Measurements from ENCODE around the gene PHEX. TPM values are rescaled to one million over a fixed set of nuclear protein-coding genes. Genes with fewer than 3 reads are reported as not detected.

PHEX gene
- total and polyA plus RNA-seq, 7 donors = 0.16 to 0.83 (median 0.71) TPM; not detected in 2

DNA sequence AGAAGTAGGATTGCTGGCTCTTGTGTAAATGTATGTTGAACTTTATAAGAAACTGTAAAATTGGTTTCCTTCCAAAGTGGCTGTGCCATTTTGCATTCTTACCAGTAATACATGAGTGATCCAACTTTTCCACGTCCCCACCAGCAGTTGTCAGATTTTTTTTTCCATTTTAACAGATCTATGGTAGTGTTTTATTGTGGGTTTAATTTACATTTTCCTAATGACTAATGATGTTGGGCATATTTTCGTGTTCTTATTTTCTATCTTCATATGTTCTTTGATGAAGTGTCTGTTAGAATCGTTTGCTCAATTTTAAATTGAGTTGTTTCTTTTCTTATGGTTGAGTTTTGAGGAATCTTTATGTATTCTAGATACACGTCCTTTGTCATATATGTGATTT, 56.2 kb downstream of the PHEX start:
- TF ChIP-seq, protein P1, sequence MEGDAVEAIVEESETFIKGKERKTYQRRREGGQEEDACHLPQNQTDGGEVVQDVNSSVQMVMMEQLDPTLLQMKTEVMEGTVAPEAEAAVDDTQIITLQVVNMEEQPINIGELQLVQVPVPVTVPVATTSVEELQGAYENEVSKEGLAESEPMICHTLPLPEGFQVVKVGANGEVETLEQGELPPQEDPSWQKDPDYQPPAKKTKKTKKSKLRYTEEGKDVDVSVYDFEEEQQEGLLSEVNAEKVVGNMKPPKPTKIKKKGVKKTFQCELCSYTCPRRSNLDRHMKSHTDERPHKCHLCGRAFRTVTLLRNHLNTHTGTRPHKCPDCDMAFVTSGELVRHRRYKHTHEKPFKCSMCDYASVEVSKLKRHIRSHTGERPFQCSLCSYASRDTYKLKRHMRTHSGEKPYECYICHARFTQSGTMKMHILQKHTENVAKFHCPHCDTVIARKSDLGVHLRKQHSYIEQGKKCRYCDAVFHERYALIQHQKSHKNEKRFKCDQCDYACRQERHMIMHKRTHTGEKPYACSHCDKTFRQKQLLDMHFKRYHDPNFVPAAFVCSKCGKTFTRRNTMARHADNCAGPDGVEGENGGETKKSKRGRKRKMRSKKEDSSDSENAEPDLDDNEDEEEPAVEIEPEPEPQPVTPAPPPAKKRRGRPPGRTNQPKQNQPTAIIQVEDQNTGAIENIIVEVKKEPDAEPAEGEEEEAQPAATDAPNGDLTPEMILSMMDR (IDR thresholded peaks at IDR 0.05) = no peak
- Histone ChIP-seq H3K4me1 (no peaks in the 10 kb centered on the region), H3K27ac (no peak overlapping the region), H3K36me3 (no peaks in the 10 kb centered on the region), H3K9me3 (no peaks in the 10 kb centered on the region), H3K4me3 (no peak overlapping the region), H3K27me3 (no peaks in the 10 kb centered on the region)
- intact Hi-C loops (cut with DNase I) = no loop called here
- DNase-seq = no peak
- 87 to 91% methylated on average over 4 of the region's 4 CpGs for WGBS, 2 donors

DNA sequence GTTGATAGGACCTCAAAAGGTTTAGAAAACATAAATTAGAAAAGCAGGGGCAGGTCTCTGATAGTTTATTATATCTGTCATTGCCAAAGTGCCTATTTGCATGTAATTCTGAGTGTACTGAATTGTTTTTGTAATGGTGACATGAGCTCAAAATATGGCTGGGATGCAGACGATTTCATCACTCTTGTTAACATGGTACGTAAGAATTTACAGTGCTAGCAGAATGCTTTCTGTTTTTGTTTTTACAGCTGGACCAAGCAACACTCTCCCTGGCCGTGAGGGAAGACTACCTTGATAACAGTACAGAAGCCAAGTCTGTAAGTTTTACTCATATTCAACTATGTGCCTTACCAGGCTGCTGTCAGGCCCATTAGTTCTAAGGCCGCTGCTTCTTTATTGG, 58.1 kb downstream of the PHEX start:
- intact Hi-C loops (cut with DNase I) = no loop called here
- no peak for DNase-seq
- WGBS, 2 donors = 80 to 81% methylated on average over 4 of the region's 4 CpGs
- H3K27ac ChIP-seq = no peak overlapping the region
- no peaks in the 10 kb centered on the region for H3K4me1 ChIP-seq
- no peaks in the 10 kb centered on the region for H3K9me3 ChIP-seq
- H3K27me3 ChIP-seq = no peaks in the 10 kb centered on the region
- TF ChIP-seq, protein P1 (IDR thresholded peaks at IDR 0.05) = no peak
- TF ChIP-seq EP300 (IDR thresholded peaks at IDR 0.05) = no peak
- no peak for TF ChIP-seq POLR2AphosphoS5 (IDR thresholded peaks at IDR 0.05)
- no peak for TF ChIP-seq POLR2A (IDR thresholded peaks at IDR 0.05)
- no peak overlapping the region for H3K4me3 ChIP-seq
- no peaks in the 10 kb centered on the region for H3K36me3 ChIP-seq

DNA sequence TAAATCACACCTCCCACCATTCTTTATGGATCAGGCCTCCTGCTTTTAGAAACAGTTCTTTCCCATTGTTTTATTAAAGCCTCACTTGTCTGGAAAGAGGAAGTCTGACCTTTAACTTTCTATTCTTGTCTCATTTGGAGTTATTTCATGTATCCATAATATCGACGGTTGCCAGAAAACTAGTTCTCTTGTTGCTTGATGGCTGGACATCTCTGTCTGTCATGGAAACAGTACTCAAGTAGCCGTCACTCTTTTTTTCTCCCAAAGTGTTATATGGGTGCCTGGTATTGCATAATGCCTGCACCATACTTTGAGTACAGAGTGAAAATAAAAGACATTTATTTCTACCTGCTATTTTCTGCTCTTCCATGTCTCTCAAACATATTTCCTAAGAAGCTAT, 61.4 kb downstream of the PHEX start:
- Histone ChIP-seq H3K27ac (peak overlapping the region in 1 of 4 donors; percentile 6), H3K9me3 (no peaks in the 10 kb centered on the region), H3K36me3 (no peaks in the 10 kb centered on the region), H3K27me3 (no peaks in the 10 kb centered on the region), H3K4me3 (no peak overlapping the region), H3K4me1 (peaks cover 0 to 4% (median 0%) of the 10 kb centered on the region in 4 donors)
- intact Hi-C loops (cut with DNase I) = no loop called here
- DNase-seq = no peak
- 64 to 75% methylated on average over 3 of the region's 3 CpGs for WGBS, 2 donors
- TF ChIP-seq POLR2A (IDR thresholded peaks at IDR 0.05) (no peak), POLR2AphosphoS5 (IDR thresholded peaks at IDR 0.05) (no peak), EP300 (IDR thresholded peaks at IDR 0.05) (no peak)
- TF ChIP-seq, protein P1 (IDR thresholded peaks at IDR 0.05) = no peak

DNA sequence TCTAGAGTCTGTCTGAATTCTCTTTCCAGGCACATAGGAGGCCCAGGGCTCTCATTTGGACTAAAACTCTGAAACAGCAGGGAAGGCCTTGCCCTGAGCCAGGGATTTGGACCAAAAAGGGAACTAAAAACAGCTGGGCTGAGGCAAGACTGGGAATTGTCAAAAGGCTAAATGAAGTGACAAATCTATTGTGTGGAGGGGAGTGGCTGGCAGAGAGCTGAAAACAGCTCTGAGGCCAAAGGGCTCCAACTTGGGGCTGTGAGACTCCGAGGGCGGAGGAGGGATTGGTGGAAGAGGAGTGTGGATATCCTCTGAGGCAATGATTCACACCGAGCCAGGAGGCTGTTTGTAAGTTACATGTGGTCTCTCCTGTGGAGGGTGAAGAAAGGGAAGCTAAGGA, 63.2 kb downstream of the PHEX start:
- Histone ChIP-seq H3K27me3 (no peaks in the 10 kb centered on the region), H3K4me1 (peaks cover 0 to 4% (median 0%) of the 10 kb centered on the region in 4 donors), H3K27ac (peak overlapping the region in 1 of 4 donors; percentile 38), H3K9me3 (no peaks in the 10 kb centered on the region), H3K36me3 (no peaks in the 10 kb centered on the region), H3K4me3 (no peak overlapping the region)
- 39 to 69% methylated on average over 3 of the region's 3 CpGs for WGBS, 2 donors
- TF ChIP-seq POLR2A (IDR thresholded peaks at IDR 0.05) (no peak), POLR2AphosphoS5 (IDR thresholded peaks at IDR 0.05) (peak in 3 of 4 donors; percentile 15 to 49 (median 20))
- peak; percentile 84 for DNase-seq
- intact Hi-C loops (cut with DNase I) = no loop called here

DNA sequence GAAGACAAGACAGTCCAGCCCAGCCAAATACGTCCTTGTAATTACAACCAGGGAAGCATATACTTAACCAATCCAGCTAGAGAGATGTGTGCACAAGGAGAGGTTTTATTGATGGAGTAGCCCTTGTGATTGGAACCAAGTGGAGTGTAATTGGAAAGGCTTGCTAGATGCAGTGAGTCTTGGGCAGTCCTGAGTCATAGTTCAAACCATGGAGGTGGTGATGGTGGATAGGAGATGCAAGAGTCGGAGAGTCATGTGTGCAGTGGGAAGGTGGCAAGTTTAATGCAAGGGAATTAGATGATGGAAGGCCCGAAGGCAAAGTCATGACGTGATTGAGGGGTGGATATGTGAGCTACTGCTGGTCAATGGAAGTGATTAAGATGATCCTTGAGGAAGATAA, 63.7 kb downstream of the PHEX start:
- intact Hi-C loops (cut with DNase I) = no loop called here
- WGBS, 2 donors = 88 to 92% methylated on average over 4 of the region's 4 CpGs
- H3K9me3 ChIP-seq = no peaks in the 10 kb centered on the region
- H3K4me3 ChIP-seq = no peak overlapping the region
- DNase-seq = no peak
- TF ChIP-seq, protein P1 (IDR thresholded peaks at IDR 0.05) = no peak
- TF ChIP-seq POLR2AphosphoS5 (IDR thresholded peaks at IDR 0.05) = no peak
- no peak for TF ChIP-seq POLR2A (IDR thresholded peaks at IDR 0.05)
- no peak for TF ChIP-seq EP300 (IDR thresholded peaks at IDR 0.05)
- H3K4me1 ChIP-seq = peaks cover 0 to 4% (median 0%) of the 10 kb centered on the region in 4 donors
- H3K36me3 ChIP-seq = no peaks in the 10 kb centered on the region
- H3K27me3 ChIP-seq = no peaks in the 10 kb centered on the region
- peak overlapping the region in 1 of 4 donors; percentile 38 for H3K27ac ChIP-seq

Data from sigmoid colon (tissue), 7 donors.